Stomach (tissue), 9 donors: ENCODE measurements around the gene C22orf23. TPM values are rescaled to one million over a fixed set of nuclear protein-coding genes. Genes with fewer than 3 reads are reported as not detected.
"Not testable (repeated sequence)": the region's sequence is repeated elsewhere in the genome, so short reads cannot be mapped to it uniquely, and the experiment has no call there.

Experiments used
- DNase-seq, 2 donors: peaks; one replicate each; pipeline versions ENCODE4 v3.0.0 to v3.0.0-alpha.2; 2013 to 2019
- H3K27ac ChIP-seq, 5 donors: fragments of 200-600 bp in 4 of 5; sonication (generic) in 4 of 5; one replicate each; pipeline ENCODE4 v1.5.1; 2013 to 2019; ENCODE audit warnings: mild to moderate bottlenecking in 1 of 5, moderate library complexity in 1 of 5
- H3K27me3 ChIP-seq, 3 donors: fragments of 200-600 bp; sonication (generic); one replicate each; pipeline ENCODE4 v1.5.1; 2017 to 2019; ENCODE audit warnings: mixed run types in 1 of 3
- H3K36me3 ChIP-seq, 4 donors: fragments of 200-600 bp; sonication (generic); 1 replicate in 3 of 4; 2 replicates in 1 of 4; pipeline ENCODE4 v1.5.1; 2016 to 2019
- H3K4me1 ChIP-seq, 4 donors: fragments of 200-600 bp; sonication (generic); one replicate each; pipeline ENCODE4 v1.5.1; 2016 to 2019
- H3K4me3 ChIP-seq, 4 donors: fragments of 200-600 bp; sonication (generic) in 3 of 4; one replicate each; pipeline ENCODE4 v1.5.1; 2016 to 2019; ENCODE audit warnings: mild to moderate bottlenecking in 1 of 4
- H3K9me3 ChIP-seq, 4 donors: fragments of 200-600 bp; sonication (generic); one replicate each; pipeline ENCODE4 v1.5.1; 2016 to 2019
- EP300 ChIP-seq: sonication (generic); formaldehyde crosslinking; IDR thresholded peaks from one replicate; pipeline ENCODE4 v1.6.1; 2017; ENCODE audit warnings: antibody characterized with exemption
- POLR2A ChIP-seq, 4 donors: fragments of 450-650 bp; IDR thresholded peaks; one replicate each; pipeline ENCODE4 v1.6.1; 2016; ENCODE audit warnings: antibody characterized with exemption in 4 of 4, control low read depth in 2 of 4, mild to moderate bottlenecking in 1 of 4, moderate library complexity in 1 of 4
- POLR2AphosphoS5 ChIP-seq, 3 donors: sonication (generic); formaldehyde crosslinking; IDR thresholded peaks; one replicate each; pipeline ENCODE4 v1.6.1; 2016; ENCODE audit warnings: antibody characterized with exemption in 3 of 3
- WGBS, 5 donors: extraction: QIAGEN DNeasy Blood & Tissue Kit in 3 of 5; methylation state at CpG; one replicate each; pipeline versions ENCODE4 v1.1.5 to v1.1.7; 2013 to 2018; 5-methylcytosine and 5-hydroxymethylcytosine counted together
- intact Hi-C: fragments of 100-400 bp; cut with DNase I; formaldehyde crosslinking; loops from one replicate; pipeline ENCODE4 v1.15.1; 2023; ENCODE audit warnings: low total_unique reads
- polyA plus RNA-seq, 3 donors: library from polyadenylated mRNA; stranded (reverse); fragments of 200-250 nt; gene quantifications; one replicate each; pipeline ENCODE4 v1.2.3, GENCODE V29; 2013
- total RNA-seq, 5 donors: library from RNA; depleted of rRNA; stranded (reverse); fragments of >200 nt; gene quantifications; one replicate each; pipeline versions ENCODE4 v1.1.0 to v1.2.3, GENCODE V29; 2014 to 2016
- TF ChIP-seq, protein P1 (sequence below), 7 experiments: fragments of 450-650 bp in 4 of 7; fragments of 200-600 bp in 3 of 7; sonication (generic) in 3 of 7; IDR thresholded peaks; one replicate each; pipeline ENCODE4 v1.5.1; 2016 to 2019; ENCODE audit warnings: antibody characterized with exemption in 7 of 7, control low read depth in 2 of 7, mild to moderate bottlenecking in 1 of 7
- donor health status: healthy with polysubstance abuse.
- donor health status: Bipolar disorder and iron deficiency.
- donor health status: healthy.

Gene C22orf23
- total and polyA plus RNA-seq, 8 donors: 0.18 to 1.2 (median 0.31) TPM; not detected in 5

DNA sequence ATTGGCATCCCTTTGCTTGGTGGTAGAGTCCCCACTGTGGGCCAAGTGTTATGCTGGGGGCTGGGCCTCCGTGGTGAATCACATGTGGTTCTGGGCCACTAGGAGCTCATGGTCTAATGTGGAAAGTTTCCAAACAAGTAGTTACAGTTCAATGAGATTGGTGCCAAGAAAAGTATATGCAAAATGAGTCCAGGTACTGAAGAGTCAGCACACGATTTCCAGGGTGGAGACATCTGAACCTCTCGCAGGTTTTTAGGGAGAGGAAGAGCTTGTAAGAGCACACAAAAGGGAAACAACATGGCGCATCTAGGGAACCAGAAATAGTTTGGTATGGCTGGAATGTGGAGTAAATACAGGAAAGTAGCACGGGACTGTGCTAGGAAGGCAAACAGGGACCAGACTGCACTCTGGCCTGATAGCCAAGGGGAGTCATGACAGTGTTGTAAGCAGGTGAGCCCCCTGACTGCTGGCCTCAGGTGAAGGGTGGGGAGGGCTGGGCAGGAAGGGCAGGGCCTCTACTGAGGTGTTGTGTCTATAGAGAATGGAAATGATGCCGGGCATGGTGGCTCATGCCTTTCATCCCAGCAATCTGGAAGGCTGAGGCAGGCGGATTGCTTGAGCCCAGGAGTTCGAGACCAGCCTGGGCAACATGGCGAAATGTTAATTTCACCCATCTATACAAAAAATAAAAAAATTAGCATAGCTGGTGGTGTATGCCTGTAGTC is 12.7 kb upstream of the C22orf23 start:
- Histone ChIP-seq H3K4me3 (no peak overlapping the region), H3K36me3 (peaks cover 47 to 81% (median 75%) of the 10 kb centered on the region in 4 donors), H3K9me3 (no peaks in the 10 kb centered on the region), H3K27me3 (no peaks in the 10 kb centered on the region), H3K4me1 (peaks cover 0 to 17% (median 6%) of the 10 kb centered on the region in 4 donors), H3K27ac (no peak overlapping the region)
- DNase-seq: no peak
- WGBS, 5 donors: 68 to 83% (median 70%) methylated on average over 9 of the region's 9 CpGs
- intact Hi-C loops: loop anchor here (10.0 kb wide), 1 partner anchor 151 kb away; no protein-coding TSS in a partner anchor
- TF ChIP-seq, protein P1, sequence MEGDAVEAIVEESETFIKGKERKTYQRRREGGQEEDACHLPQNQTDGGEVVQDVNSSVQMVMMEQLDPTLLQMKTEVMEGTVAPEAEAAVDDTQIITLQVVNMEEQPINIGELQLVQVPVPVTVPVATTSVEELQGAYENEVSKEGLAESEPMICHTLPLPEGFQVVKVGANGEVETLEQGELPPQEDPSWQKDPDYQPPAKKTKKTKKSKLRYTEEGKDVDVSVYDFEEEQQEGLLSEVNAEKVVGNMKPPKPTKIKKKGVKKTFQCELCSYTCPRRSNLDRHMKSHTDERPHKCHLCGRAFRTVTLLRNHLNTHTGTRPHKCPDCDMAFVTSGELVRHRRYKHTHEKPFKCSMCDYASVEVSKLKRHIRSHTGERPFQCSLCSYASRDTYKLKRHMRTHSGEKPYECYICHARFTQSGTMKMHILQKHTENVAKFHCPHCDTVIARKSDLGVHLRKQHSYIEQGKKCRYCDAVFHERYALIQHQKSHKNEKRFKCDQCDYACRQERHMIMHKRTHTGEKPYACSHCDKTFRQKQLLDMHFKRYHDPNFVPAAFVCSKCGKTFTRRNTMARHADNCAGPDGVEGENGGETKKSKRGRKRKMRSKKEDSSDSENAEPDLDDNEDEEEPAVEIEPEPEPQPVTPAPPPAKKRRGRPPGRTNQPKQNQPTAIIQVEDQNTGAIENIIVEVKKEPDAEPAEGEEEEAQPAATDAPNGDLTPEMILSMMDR (IDR thresholded peaks at IDR 0.05): no peak
- no peak for TF ChIP-seq POLR2A (IDR thresholded peaks at IDR 0.05)
- TF ChIP-seq EP300: no peak
- TF ChIP-seq POLR2AphosphoS5 (IDR thresholded peaks at IDR 0.05): no peak

DNA sequence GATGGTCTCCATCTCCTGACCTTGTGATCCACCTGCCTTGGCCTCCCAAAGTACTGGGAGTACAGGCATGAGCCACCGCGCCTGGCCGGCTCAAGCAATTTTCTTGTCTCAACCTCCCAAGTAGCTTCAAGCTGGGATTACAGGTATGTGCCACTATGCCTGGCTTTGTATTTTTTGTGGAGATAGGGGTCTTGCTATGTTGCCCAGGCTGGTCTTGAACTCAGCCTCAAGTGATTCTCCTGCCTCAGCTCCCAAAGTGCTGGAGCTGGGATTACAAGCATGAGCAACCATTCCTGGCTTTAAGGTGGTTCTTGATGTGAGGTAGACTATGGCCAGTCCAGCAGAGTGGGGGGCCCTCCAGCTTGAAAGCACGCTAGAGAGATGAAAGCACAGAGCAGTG is 7.7 kb upstream of the C22orf23 start:
- Histone ChIP-seq H3K27ac (no peak overlapping the region), H3K36me3 (peaks cover 58 to 92% (median 88%) of the 10 kb centered on the region in 4 donors), H3K4me3 (no peak overlapping the region), H3K27me3 (no peaks in the 10 kb centered on the region), H3K4me1 (peaks cover 0 to 16% (median 7%) of the 10 kb centered on the region in 4 donors), H3K9me3 (no peaks in the 10 kb centered on the region)
- no peak for DNase-seq
- WGBS, 5 donors: 94 to 100% (median 99%) methylated on average over 1 to 4 of the region's 4 CpGs
- TF ChIP-seq, protein P1 (IDR thresholded peaks at IDR 0.05): no peak
- TF ChIP-seq EP300 (no peak), POLR2AphosphoS5 (IDR thresholded peaks at IDR 0.05) (no peak), POLR2A (IDR thresholded peaks at IDR 0.05) (no peak)
- intact Hi-C loops: loop anchor here (10.0 kb wide), 1 partner anchor 146 kb away; no protein-coding TSS in a partner anchor

DNA sequence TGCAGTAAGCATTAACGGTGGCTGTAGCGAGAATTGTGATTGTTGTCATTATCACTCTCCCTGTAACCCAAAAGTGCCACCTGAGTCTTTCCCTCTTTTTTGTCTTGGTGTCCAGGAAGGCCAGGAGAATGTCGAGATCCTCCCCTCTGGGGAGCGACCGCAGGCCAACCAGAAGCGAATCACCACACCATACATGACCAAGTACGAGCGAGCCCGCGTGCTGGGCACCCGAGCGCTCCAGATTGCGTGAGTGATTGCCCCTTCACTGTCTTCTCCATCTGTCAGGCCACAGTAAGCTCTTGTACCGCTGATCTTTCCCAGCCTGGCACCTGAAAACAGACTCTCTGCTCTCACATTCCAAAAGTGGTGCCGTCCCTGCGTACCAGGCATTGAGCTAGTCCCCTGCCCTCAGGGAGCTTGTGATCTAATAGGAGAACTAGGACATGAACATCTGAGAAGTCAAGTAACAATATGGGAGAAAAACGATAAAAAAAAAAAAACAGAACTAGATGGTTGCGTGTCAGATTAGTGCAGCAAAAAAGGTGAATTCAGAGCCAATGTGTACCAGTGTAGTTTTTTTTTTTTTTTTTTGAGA is 5.9 kb upstream of the C22orf23 start:
- TF ChIP-seq POLR2AphosphoS5 (IDR thresholded peaks at IDR 0.05) (no peak), POLR2A (IDR thresholded peaks at IDR 0.05) (no peak), EP300 (no peak)
- TF ChIP-seq, protein P1 (IDR thresholded peaks at IDR 0.05): no peak
- Histone ChIP-seq H3K4me1 (peaks cover 6 to 22% (median 15%) of the 10 kb centered on the region in 4 donors), H3K27ac (no peak overlapping the region), H3K36me3 (peaks cover 58 to 82% (median 79%) of the 10 kb centered on the region in 4 donors), H3K4me3 (no peak overlapping the region), H3K9me3 (no peaks in the 10 kb centered on the region), H3K27me3 (no peaks in the 10 kb centered on the region)
- 92 to 99% (median 95%) methylated on average over 18 of the region's 18 CpGs for WGBS, 5 donors
- no peak for DNase-seq
- intact Hi-C loops: no loop called here

DNA sequence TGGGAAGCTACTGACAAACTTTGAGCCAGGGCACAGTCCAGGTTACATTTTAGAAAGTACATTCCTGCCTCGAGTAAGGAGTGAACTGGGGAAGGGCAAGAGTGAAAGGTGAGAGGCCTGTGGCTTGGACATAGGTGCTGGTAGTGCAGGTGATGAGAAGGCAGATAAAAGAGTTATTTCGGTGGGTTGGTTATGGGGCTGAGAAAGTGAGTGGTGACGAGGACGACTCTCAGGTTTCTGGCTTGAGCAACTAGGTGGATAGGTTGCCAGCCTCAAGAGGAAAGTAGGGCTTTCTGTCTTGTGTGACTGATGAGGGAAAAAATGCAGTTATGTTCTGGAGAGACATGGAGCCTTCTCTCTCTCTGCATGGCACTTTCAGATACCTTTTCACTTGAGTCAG is 3.8 kb upstream of the C22orf23 start:
- Histone ChIP-seq H3K4me1 (peaks cover 20 to 37% (median 30%) of the 10 kb centered on the region in 4 donors), H3K36me3 (peaks cover 47 to 61% (median 58%) of the 10 kb centered on the region in 4 donors), H3K9me3 (no peaks in the 10 kb centered on the region), H3K27ac (no peak overlapping the region), H3K4me3 (no peak overlapping the region), H3K27me3 (no peaks in the 10 kb centered on the region)
- WGBS, 5 donors: 77 to 94% (median 88%) methylated on average over 4 of the region's 4 CpGs
- no peak for TF ChIP-seq POLR2AphosphoS5 (IDR thresholded peaks at IDR 0.05)
- no peak for TF ChIP-seq POLR2A (IDR thresholded peaks at IDR 0.05)
- TF ChIP-seq, protein P1 (IDR thresholded peaks at IDR 0.05): no peak
- TF ChIP-seq EP300: no peak
- no peak for DNase-seq
- intact Hi-C loops: no loop called here

DNA sequence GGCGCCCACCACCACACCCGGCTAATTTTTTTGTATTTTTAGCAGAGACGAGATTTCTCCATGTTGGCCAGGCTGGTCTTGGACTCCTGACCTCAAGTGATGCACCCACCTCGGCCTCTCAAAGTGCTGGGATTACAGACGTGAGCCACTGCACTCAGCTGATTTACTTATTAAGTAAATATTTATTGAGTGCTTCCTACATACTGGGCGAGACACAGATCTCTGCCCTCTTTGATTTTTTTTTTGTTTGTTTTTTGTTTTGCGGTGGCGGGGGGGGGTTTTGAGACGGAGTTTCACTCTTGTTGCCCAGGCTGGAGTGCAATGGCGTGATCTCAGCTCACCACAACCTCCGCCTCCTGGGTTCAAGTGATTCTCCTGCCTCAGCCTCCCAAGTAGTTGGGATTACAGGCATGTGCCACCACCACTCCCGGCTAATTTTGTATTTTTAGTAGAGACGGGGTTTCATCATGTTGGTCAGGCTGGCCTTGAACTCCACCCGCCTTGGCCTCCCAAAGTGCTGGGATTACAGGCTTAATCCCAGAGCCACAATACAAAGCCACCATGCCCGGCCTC is 2.5 kb upstream of the C22orf23 start:
- Histone ChIP-seq H3K36me3 (peaks cover 35 to 48% (median 45%) of the 10 kb centered on the region in 4 donors), H3K4me1 (peaks cover 20 to 39% (median 31%) of the 10 kb centered on the region in 4 donors)
- intact Hi-C loops: not testable (repeated sequence)

More for the DNA sequence above, 2.5 kb upstream of the C22orf23 start:
- not testable (repeated sequence) for H3K27ac ChIP-seq, H3K9me3 ChIP-seq, DNase-seq, H3K27me3 ChIP-seq, H3K4me3 ChIP-seq
- 57 to 73% (median 66%) methylated on average over 15 of the region's 15 CpGs for WGBS, 5 donors
